ENCODE data around the gene PER1.

GRCh38 chr17:8175795-8176196 is 23.6 kb upstream of the PER1 start:
- no peak for TF ChIP-seq CTCF (IDR thresholded peaks at IDR 0.05; ENCODE audit: low read depth, low read length)
- TF ChIP-seq POLR2A (IDR thresholded peaks at IDR 0.05; ENCODE audit: extremely low read depth, insufficient read length) = no peak

All from NB4 (cell line).